Muscle layer of colon (tissue), 2 donors: ENCODE measurements around the gene MACROD2.

Experiments
- H3K27ac ChIP-seq: one replicate; pipeline ENCODE4 v1.7.0; 2013; ENCODE audit warnings: low read depth, mild to moderate bottlenecking, low read length, moderate library complexity
- H3K27me3 ChIP-seq, 2 donors: one replicate each; pipeline ENCODE4 v1.7.0; 2013; ENCODE audit warnings: low read length in 2 of 2, mild to moderate bottlenecking in 2 of 2; ENCODE audit not compliant: insufficient read depth in 2 of 2, control insufficient read depth in 1 of 2
- H3K36me3 ChIP-seq: one replicate; pipeline ENCODE4 v1.7.0; 2013; ENCODE audit warnings: mild to moderate bottlenecking, low read length; ENCODE audit not compliant: insufficient read depth
- H3K4me1 ChIP-seq: one replicate; pipeline ENCODE4 v1.7.0; 2013; ENCODE audit warnings: mild to moderate bottlenecking, low read length; ENCODE audit not compliant: insufficient read depth
- H3K4me3 ChIP-seq, 2 donors: one replicate each; pipeline ENCODE4 v1.7.0; 2013; ENCODE audit warnings: low read length in 2 of 2, low read depth in 1 of 2, mild to moderate bottlenecking in 1 of 2, moderate library complexity in 1 of 2
- H3K9ac ChIP-seq: one replicate; pipeline ENCODE4 v1.7.0; 2013; ENCODE audit warnings: low read length
- H3K9me3 ChIP-seq: one replicate; pipeline ENCODE4 v1.7.0; 2013; ENCODE audit warnings: mild to moderate bottlenecking, low read length
- donor health status: abdominal sarcoma.
- donor health status: Adenocarcinoma of cecum.

The MACROD2 gene

DNA sequence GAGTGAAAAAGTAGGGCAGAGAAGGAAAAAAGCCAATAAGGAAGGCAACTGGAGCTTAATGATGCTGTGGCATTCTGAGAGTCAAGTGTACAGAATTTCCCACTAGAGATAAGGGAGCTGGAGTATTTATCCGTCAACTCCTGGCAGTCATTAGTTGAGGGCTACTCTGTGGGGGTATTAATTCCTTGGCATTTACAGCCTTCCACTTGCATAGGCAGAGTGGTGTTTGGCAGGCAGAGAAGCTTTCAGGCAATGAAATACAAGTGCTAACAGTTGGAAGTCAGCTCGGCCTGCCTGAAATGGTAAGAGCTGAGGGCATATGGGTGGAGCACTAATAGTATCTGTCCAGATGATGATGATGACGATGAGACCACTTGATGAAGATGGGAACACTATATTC is 549.4 kb downstream of the MACROD2 start:
- Histone ChIP-seq H3K9ac (no peak overlapping the region), H3K27ac (no peak overlapping the region), H3K27me3 (no peaks in the 10 kb centered on the region), H3K36me3 (no peaks in the 10 kb centered on the region), H3K4me3 (no peak overlapping the region), H3K9me3 (no peaks in the 10 kb centered on the region), H3K4me1 (no peaks in the 10 kb centered on the region)

DNA sequence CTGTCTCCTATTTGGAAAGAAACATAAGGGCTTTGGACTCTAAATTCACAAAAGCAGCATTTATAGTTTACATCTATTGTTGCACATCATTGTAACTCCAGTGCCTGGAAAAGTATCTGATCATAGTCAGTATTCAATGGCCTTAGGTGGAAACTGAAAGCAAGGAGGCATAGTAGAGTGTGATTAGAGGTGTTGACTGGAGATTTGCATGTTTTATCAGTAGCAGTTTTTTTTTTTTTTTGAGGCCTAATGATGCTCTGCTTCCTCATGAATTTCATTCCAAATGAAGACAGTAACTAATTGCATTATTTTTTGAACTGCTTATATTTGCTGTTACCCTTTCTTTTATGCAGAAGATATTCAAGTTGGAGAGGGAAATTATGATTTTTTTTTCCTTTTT is 555.3 kb downstream of the MACROD2 start:
- Histone ChIP-seq H3K27me3 (no peaks in the 10 kb centered on the region), H3K36me3 (no peaks in the 10 kb centered on the region), H3K9ac (no peak overlapping the region), H3K4me3 (no peak overlapping the region), H3K4me1 (no peaks in the 10 kb centered on the region), H3K9me3 (no peaks in the 10 kb centered on the region), H3K27ac (no peak overlapping the region)

DNA sequence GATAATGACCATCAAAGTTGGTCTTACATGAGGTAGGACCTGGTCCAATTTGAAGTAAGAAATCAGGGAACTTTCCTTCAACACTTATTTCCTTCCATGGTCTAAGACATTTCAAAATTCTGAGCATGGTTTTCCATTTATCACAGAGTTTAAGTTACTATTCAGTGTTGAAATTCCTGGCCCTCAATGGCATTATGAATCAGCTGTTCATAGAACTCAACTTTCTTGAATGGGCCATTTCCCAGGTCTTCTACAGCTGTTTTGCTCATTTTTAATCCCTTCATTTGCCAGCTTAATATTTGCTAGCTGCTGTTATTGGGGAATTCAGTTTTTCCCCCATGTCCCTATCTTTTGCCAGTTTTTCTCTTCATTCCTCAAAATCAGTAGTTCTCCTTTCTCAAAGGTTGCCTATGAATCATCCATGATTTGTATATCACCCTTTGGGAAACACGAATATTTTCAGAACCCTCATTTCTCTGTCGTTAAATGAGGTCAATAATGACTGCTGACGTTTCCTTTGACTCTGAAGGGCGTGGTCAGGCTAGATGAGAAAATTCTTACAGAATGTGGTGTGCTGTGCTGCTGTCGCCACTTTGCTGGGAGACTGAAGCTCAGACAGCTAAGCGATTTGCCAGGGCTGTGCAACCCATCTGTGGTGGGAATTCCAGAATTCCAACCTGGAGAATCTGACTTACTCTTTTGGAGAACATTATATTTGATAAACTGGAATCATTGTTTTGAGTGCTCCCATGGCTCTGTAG is 558.6 kb downstream of the MACROD2 start:
- H3K27ac ChIP-seq, result no peak overlapping the region
- H3K4me1 ChIP-seq, result no peaks in the 10 kb centered on the region

DNA sequence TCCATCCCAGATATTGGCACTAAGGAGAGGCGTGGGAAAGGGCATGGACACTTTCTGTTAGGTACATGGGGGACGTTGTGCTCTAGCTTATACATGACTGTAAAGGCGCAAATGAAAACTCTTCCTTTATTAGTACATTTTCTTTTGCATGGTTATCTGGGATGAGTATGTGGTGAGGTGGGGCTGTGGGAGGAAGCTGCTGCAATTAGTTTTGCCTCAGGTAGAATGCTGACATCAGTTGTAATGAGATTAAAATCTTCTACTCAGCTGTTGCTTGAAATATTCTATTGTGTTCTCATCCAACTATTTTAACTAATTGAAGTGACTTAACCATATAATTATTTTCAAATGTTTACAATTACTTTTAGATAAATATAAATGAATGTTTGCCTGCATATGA is 560.4 kb downstream of the MACROD2 start:
- H3K9ac ChIP-seq, result no peak overlapping the region
- no peaks in the 10 kb centered on the region for H3K27me3 ChIP-seq
- no peaks in the 10 kb centered on the region for H3K4me1 ChIP-seq
- H3K27ac ChIP-seq, result no peak overlapping the region
- H3K36me3 ChIP-seq, result no peaks in the 10 kb centered on the region
- no peaks in the 10 kb centered on the region for H3K9me3 ChIP-seq
- no peak overlapping the region for H3K4me3 ChIP-seq

More for the DNA sequence above, 558.6 kb downstream of the MACROD2 start:
- Histone ChIP-seq H3K4me3 (no peak overlapping the region), H3K9ac (no peak overlapping the region), H3K27me3 (no peaks in the 10 kb centered on the region), H3K9me3 (no peaks in the 10 kb centered on the region), H3K36me3 (no peaks in the 10 kb centered on the region)

DNA sequence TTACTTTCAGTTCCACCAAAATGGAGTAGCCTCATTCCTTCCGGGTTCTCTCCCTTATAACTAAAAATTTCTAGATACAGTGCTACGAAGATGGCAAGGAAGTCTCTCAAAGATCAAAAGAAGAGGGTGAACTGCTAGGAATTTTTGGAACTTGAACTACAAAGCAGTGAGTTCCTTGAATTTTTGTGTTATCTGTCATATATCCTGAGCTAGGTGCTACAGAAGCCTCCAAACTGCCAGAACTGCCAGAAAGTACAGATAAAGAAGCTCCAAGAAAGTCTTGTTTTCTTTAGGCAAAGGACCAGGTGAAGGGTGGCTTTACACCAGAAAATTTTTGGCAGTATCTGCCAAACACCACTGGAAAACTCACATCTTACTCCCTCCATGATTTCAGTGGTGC is 560.9 kb downstream of the MACROD2 start:
- Histone ChIP-seq H3K27me3 (no peaks in the 10 kb centered on the region), H3K4me1 (no peaks in the 10 kb centered on the region), H3K27ac (no peak overlapping the region), H3K9ac (no peak overlapping the region), H3K4me3 (no peak overlapping the region), H3K9me3 (no peaks in the 10 kb centered on the region), H3K36me3 (no peaks in the 10 kb centered on the region)

DNA sequence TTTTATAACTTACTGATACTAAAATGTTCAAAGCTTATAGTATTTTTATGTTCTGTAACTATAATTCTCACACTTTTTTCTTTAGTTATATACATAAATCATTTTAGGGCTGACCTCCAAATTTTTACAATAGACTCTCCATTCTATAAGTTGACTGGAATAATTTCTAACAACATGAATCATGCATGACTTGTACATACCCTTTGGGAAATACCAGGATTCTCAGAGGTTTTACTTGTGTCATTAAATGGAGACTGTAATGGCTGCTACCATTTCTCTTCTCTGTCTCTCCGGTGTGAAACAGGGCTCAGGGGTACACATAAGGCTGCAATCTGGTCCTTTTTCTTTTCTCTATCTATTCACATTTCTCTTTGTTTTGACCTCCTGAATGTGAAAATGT is 564.3 kb downstream of the MACROD2 start:
- H3K9ac ChIP-seq, result no peak overlapping the region
- H3K27ac ChIP-seq, result no peak overlapping the region
- H3K4me1 ChIP-seq, result no peaks in the 10 kb centered on the region
- no peaks in the 10 kb centered on the region for H3K27me3 ChIP-seq
- no peaks in the 10 kb centered on the region for H3K36me3 ChIP-seq
- no peak overlapping the region for H3K4me3 ChIP-seq
- no peaks in the 10 kb centered on the region for H3K9me3 ChIP-seq

DNA sequence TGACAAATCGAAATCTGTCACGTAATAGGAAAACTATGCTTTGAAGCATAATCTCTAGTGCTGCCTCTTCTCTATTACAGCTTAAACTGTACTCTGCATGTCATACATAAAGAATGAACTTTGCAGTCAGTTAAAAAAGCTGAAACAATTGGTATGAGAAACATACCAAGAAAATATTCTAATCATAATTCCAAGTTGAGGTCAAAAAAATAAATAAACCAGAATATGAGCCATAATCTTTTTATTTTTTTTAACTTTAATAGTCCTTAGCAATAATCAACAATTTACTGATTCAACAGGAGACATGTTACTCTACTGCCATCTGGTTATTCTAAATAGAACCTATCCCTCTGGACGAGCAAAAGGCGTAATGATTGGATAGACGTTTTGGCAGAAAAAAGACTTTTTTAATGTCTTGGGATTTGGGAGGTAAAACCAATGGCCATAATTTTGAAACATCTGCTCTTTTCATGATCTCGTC is 566.5 kb downstream of the MACROD2 start:
- H3K4me1 ChIP-seq, result no peaks in the 10 kb centered on the region
- H3K27me3 ChIP-seq, result no peaks in the 10 kb centered on the region
- no peak overlapping the region for H3K4me3 ChIP-seq
- no peak overlapping the region for H3K27ac ChIP-seq
- H3K9me3 ChIP-seq, result no peaks in the 10 kb centered on the region
- no peaks in the 10 kb centered on the region for H3K36me3 ChIP-seq
- H3K9ac ChIP-seq, result no peak overlapping the region

DNA sequence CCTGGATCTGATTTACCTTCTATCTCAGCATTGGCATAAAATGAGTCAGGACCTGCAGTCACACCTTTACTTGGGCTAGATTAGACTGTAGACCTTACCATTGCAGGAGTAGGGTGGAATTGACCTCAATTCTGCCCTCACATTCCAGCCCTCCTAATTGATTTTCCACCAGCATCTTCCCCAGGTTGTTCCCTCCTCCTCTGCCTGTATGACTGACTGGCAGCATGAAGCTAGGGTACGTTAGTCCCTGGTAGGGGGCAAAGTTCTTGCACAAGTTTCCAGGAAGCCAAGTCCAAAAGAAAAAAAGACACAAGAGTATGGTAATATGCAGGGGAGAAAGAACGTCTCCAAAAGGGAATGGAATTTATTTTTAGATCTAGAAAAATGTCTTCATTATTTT is 567.7 kb downstream of the MACROD2 start:
- H3K9me3 ChIP-seq, result no peaks in the 10 kb centered on the region
- H3K4me1 ChIP-seq, result no peaks in the 10 kb centered on the region
- H3K9ac ChIP-seq, result no peak overlapping the region
- no peak overlapping the region for H3K27ac ChIP-seq
- no peaks in the 10 kb centered on the region for H3K27me3 ChIP-seq
- no peaks in the 10 kb centered on the region for H3K36me3 ChIP-seq
- no peak overlapping the region for H3K4me3 ChIP-seq

DNA sequence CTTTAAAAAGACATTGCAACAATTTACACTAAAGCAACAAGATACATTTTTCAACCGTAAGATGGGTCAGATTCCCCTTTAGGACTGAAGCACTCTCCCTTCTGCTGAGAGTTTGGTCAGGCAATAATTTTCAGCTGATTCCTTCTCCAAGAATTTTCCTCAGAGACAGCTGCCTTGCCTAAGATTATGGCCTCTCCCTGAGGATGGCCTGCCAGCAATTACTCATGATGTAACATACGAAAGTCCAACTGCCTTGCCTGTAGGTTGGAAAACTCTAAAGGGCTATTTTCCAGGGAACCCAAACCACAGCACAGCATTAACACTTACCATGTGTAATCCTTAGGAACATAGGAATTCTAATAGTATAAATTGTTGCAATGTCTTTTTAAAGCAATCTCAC is 571.2 kb downstream of the MACROD2 start:
- H3K9ac ChIP-seq, result no peak overlapping the region

DNA sequence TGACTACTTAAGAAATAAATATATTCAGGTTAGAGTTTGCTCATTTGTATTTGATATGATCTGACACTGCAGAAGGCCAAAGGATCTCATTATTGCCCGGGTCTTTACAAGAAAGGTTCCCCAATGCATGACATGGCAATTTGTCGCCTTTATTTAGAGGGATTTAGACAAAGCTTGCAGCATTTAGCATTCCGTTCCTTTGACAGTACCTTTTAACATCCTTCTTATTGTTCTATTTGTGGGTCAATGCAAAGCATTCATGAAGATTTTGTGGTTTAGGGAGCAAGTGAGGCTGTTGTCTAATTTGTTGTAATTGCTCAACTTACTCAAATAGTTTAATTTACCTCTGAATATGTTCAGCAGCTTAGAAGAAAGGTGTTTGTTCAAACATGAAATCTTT is 572.9 kb downstream of the MACROD2 start:
- Histone ChIP-seq H3K36me3 (no peaks in the 10 kb centered on the region), H3K9me3 (no peaks in the 10 kb centered on the region), H3K4me3 (no peak overlapping the region), H3K27me3 (no peaks in the 10 kb centered on the region), H3K9ac (no peak overlapping the region), H3K4me1 (no peaks in the 10 kb centered on the region), H3K27ac (no peak overlapping the region)

More for the DNA sequence above, 571.2 kb downstream of the MACROD2 start:
- no peaks in the 10 kb centered on the region for H3K4me1 ChIP-seq
- H3K27me3 ChIP-seq, result no peaks in the 10 kb centered on the region
- H3K36me3 ChIP-seq, result no peaks in the 10 kb centered on the region
- H3K27ac ChIP-seq, result no peak overlapping the region
- no peaks in the 10 kb centered on the region for H3K9me3 ChIP-seq
- H3K4me3 ChIP-seq, result no peak overlapping the region

DNA sequence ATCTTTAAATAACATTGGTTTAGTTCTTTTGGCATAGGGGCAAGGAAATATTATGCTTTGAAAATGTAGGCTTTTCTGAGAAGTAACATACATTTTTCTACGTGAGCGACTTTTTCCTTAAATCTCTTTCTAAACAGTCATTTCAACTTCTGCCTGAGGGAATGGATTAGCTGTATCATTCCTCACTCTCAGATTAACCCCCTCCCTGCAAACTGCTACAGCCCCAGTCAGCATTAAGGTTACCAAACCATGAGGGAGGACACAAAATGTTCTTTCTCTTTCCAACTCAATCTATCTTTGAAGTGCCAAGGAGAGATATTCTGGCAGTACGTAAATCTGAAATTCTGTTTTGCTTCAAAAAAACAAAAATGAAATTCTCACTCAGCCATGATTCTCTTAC is 573.4 kb downstream of the MACROD2 start:
- Histone ChIP-seq H3K9me3 (no peaks in the 10 kb centered on the region), H3K36me3 (no peaks in the 10 kb centered on the region), H3K27ac (no peak overlapping the region)

DNA sequence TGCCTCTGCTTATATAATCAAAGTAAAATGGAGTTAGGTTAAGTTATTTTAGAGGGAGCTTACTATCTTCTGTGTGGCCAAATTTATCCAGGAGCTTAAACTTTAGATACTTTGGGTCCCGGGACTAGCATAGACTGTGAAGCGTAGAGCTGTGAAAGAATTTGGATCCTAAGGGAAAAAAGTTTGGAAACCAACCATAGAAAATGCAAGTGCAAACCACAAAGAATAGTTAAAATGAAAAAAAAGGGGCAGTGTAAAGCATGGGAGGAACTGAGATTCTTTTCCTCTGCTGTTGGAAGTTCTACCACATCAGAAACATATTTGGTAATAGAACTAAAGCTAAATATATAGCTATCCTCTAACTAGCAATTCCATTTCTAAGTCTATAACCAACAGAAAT is 574.3 kb downstream of the MACROD2 start:
- Histone ChIP-seq H3K4me1 (no peaks in the 10 kb centered on the region), H3K36me3 (no peaks in the 10 kb centered on the region), H3K27ac (no peak overlapping the region), H3K9ac (no peak overlapping the region), H3K4me3 (no peak overlapping the region), H3K27me3 (no peaks in the 10 kb centered on the region), H3K9me3 (no peaks in the 10 kb centered on the region)

More for the DNA sequence above, 573.4 kb downstream of the MACROD2 start:
- H3K4me3 ChIP-seq, result no peak overlapping the region
- no peaks in the 10 kb centered on the region for H3K27me3 ChIP-seq
- H3K4me1 ChIP-seq, result no peaks in the 10 kb centered on the region
- H3K9ac ChIP-seq, result no peak overlapping the region
